ENCODE data around the gene PPARGC1A.

PPARGC1A gene

DNA sequence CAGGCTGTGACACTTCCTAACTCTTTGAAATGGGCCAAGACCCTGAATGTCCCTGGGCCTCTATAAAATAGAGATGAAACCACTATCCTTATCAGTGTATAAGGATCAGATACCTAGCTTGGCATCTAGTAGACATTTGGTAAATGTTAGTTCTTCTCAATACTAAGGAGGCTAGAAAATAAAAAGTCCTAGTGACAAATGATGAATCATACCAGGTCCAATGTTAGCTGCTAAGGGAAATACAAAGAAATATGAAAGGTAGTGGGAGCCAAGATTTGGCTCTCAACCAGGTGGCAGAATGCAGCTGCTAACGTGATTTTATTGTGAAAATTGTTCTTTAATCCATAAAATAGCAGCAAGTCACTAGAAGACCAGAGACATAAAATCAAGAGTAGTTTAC lies 19.8 kb upstream of the PPARGC1A start:
- no peak overlapping the region for H3K27ac ChIP-seq
- no peak for TF ChIP-seq CTCF (conservative IDR thresholded peaks at IDR 0.05)
- TF ChIP-seq ZFX (IDR thresholded peaks at IDR 0.05): no peak

DNA sequence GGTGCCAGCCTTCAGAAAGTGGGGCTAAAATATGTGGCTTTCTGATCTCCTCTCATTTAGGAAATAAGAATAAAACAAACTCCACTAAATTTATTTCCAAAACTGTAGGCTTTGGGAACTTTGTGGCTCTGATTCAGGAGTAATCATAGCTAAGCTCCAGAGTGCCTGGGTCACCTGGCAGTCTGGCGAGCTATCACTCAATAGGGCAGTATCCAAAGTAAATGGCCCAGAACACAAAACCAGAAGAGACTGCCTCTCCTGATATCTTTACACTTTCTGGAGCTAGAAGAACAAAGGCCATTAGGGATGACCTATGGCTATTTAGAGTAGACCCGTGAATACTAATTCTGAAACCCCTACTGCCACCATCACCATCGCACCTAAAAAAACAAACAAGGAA lies 17.0 kb upstream of the PPARGC1A start:
- no peak overlapping the region for H3K27ac ChIP-seq
- TF ChIP-seq CTCF (conservative IDR thresholded peaks at IDR 0.05): no peak
- TF ChIP-seq ZFX (IDR thresholded peaks at IDR 0.05): no peak

- TF ChIP-seq CTCF (conservative IDR thresholded peaks at IDR 0.05): no peak
These were observed 14.8 kb upstream of the PPARGC1A start for GRCh38 chr4:23904639-23905071.

GRCh38 chr4:23903859-23904438 lies 14.1 kb upstream of the PPARGC1A start:
- TF ChIP-seq ZFX (IDR thresholded peaks at IDR 0.05): no peak
- TF ChIP-seq CTCF (conservative IDR thresholded peaks at IDR 0.05): no peak
- H3K27ac ChIP-seq: no peak overlapping the region

More at GRCh38 chr4:23904639-23905071, 14.8 kb upstream of the PPARGC1A start:
- no peak overlapping the region for H3K27ac ChIP-seq

- H3K27ac ChIP-seq: no peak overlapping the region
- TF ChIP-seq CTCF (conservative IDR thresholded peaks at IDR 0.05): peak; percentile 24
- no peak for TF ChIP-seq ZFX (IDR thresholded peaks at IDR 0.05)
These were observed 12.5 kb upstream of the PPARGC1A start for GRCh38 chr4:23902222-23902804.

DNA sequence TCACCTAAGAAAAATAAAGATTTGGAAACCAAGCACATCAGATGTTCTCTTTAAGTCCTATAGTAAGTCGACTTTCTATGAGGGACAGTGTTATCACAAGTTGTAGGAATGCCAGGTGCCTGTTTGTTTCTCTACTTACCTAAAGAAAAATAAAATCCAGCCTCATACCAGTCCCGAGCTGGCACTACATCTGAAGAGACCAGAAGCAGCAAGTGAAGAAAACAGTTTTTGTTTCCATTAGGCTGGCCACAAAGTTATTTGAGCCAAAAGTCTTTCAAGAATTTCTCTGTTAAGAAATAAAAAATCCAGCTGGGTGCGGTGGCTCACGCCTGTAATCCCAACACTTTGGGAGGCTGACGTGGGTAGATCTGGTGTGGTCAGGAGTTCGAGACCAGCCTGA lies 10.8 kb upstream of the PPARGC1A start:
- H3K27ac ChIP-seq: no peak overlapping the region
- TF ChIP-seq ZFX (IDR thresholded peaks at IDR 0.05): no peak
- no peak for TF ChIP-seq CTCF (conservative IDR thresholded peaks at IDR 0.05)

GRCh38 chr4:23899565-23899964 lies 9.7 kb upstream of the PPARGC1A start:
- no peak for TF ChIP-seq CTCF (conservative IDR thresholded peaks at IDR 0.05)
- H3K27ac ChIP-seq: no peak overlapping the region
